Measurements from ENCODE around the gene PHACTR4.
"Not testable (repeated sequence)": the region's sequence is repeated elsewhere in the genome, so short reads cannot be mapped to it uniquely, and the experiment has no call there.

PHACTR4 gene

DNA sequence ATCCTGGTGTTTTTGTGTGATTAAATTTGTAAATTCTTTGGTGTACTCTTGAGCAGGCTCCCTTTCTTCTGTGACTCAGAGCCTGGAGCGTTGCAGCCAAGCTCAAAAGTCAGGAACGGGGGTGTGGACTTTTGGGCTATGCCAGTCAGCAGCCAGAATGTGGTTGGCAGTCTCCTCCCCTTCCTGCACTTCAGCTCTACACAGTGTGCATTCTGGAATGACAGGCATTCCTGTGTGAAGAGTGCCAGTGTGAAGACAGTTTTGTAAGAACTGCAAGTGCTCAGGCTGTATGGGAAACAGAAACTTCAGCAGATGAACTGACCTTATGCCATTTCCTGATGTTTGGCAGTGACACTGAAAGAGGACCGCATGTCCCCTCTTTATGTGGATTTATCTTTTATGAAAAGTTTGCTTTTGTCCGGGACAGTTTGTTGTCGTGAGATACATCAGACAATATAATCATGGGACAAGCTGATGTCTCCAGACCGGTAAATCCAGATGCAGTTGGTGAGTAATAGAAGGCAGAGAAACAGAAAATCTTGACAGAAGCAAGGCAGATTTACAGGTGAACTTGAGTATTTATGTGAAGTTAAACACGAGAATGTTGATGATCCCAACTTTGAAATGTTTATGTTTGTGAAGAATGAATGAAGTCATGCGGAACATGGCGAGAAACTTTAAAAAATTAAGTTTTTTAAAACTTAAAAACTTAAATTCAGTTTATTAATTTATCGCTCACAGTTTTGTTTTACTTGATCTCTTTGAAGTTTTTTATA, 68.6 kb downstream of the PHACTR4 start:
- DNase-seq, result no peak

DNA sequence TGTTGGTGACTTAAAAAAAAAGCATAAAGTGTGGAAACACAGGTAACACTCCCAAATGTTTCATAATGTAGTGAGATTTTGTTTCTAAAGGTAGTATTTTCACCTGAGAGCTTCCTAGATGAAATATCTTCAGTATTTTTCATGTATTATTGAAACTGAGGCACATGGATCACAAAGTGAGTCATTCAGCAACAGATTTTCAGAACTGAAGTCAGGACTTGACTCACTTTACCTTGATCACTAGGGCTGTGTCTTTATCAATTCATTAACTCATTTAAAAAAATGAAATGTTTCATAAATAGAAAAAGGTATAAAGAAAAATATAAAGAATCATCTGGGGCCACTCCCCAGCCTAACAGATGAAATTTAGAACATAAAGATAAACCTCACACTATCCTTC, 69.8 kb downstream of the PHACTR4 start:
- no peak for DNase-seq

DNA sequence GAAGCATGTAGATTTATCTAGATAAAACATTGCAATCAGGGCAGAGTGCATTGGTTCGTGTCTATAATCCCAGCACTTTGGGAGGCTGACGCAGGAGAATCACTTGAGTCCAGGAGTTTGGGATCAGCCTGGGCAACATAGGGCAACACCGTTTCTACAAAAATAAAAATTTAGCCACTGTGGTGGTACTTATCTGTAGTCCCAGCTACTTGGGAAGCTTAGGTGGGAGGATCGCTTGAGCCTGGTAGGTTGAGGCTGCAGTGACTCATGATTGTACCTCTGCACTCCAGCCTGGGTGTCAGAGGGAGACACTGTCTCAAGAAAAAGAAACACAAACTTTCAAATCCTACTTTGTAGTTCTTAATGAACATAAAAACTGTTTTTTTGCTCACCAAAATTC, 72.1 kb downstream of the PHACTR4 start:
- DNase-seq, result no peak

DNA sequence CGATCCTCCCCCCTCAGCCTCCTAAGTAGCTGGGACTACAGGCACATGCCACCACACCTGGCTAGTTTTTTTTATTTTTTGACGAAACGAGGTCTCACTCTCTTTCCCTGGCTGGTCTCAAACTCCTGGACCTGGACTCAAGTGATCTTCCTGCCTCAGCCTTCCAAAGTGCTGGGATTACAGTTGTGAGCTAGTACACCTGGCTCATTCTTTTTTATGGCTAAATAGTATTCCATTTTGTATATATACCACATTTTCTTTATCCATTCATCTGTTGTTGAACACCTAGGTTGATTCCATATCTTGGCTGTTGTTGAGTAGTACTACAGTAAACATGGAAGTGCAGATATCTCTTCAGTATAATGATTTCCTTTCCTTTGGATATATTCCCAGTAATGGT, 74.0 kb downstream of the PHACTR4 start:
- no peak for DNase-seq

DNA sequence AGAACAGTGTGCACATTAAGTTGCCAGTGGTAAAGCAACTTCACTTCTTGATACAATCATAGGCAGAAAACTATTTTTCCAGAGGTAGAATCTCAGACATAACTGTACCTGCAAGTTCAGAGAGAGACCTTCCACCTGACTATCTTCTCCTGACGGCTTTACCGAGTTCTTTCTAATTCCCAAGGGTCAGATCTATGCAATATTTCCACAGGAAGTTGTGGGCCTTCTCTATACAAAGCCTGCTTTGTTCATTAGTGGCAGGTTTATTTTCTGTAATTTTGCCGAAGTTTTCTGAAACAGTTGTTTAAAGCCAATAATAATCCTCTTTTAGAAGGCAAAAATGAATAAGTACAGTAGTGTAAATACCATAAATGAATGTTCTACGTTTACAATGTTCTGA, 78.1 kb downstream of the PHACTR4 start:
- no peak for DNase-seq

DNA sequence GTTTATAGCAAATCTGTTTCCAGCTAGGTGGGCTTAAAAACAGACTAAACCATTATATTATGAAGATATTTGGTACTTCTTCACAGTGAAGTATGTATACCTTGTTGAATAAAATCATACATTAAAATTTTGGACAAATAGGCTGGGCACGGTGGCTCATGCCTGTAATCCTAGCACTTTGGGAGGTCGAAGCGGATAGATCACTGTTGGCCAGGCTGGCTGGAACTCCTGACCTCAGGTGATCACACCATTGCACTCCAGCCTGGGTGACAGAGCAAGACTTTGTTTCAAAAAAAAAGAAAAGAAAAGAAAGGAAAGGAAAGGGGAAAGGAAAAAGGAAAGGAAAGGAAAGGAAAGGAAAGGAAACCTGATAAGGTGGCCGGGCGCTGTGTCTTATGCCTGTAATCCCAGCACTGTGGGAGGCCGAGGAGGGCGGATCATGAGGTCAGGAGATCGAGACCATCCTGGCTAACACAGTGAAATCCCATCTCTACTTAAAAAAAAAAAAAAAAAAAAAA, 78.6 kb downstream of the PHACTR4 start:
- DNase-seq, result not testable (repeated sequence)

DNA sequence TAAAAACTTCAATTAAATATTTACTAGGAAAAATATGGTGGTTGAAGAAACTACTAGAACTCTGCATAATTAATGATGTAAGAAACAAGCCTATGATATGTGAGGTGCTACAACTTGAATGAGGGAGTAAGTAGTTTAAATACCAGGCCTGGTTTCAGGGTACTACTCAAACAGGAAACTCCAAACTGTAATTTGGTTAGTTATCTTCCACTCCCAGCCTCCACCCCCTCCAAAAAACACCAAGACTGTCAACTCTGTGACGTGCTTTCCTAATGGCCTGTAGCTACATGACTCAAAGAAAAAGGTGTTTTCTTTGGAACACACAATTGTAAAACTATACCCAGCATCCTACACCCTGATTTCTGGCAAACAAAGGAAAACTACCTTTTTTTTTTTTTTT, 80.4 kb downstream of the PHACTR4 start:
- no peak for DNase-seq

DNA sequence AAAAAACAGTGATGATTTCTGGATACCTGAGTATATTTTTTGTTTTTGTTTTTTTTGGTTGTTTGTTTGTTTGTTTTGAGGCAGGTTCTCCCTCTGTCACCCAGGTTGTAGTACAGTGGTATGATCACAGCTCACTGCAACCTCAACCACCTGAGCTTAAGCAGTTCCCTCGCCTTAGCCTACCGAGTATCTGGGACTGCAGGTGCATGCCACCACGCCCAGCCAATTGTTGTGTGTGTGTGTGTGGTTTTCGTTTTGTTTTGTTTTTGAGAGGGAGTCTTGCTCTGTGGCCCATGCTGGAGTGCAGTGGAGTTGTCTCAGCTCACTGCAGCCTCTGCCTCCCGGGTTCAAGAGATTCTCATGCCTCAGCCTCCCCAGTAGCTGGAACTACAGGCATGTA, 81.0 kb downstream of the PHACTR4 start:
- no peak for DNase-seq

DNA sequence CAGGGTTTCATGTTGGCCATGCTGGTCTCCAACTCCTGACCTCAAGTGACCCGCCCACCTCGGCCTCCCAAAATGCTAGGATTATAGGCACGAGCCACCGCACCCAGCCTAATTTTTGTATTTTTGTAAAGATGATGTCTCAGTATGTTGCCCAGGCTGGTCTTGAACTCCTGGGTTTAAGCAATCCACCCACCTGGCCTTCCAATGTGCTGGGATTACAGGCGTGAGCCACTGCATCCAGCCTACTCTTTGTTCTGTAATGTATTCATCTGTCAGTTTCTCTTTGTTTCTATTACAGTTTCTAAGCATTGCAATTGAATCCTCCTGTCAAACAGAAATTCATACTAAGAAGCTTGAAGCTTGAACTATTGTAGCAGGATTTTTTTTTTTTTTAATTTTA, 81.5 kb downstream of the PHACTR4 start:
- no peak for DNase-seq

DNA sequence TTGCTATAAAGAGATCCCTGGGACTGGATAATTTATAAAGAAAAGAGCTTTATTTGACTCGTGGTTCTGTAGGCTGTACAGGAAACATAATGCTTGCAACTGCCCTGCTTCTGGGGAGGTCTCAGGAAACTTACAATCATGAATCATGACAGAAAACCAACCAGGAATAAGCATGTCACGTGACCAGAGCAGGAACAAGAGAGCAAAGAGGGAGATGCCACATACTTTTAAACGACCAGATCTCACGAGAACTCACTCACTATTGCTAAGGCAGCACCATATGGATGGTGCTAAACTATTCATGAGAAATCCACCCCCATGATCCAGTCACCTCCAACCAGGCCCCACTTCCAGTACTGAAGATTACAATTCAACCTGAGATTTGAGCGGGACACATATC, 86.5 kb downstream of the PHACTR4 start:
- DNase-seq, result no peak

DNA sequence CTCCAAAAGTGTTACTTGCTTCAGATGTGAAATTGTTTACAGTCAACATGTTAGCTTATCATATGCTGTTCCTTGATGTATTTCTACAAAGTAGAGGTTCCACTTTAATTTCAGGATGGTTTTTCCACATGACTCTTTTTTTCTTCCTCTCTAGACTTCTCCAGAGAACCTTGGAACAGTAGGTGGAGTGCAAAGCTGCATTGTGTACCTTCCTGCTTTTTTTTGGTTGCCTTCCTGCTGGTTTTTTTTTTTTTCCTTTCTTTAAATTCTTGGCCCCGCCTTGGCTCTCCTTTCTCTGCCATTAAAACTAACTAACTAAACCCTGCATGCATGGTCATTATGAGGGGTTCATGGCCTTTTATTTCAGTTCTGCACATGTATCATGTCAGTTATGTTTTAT, 88.1 kb downstream of the PHACTR4 start:
- DNase-seq, result no peak

DNA sequence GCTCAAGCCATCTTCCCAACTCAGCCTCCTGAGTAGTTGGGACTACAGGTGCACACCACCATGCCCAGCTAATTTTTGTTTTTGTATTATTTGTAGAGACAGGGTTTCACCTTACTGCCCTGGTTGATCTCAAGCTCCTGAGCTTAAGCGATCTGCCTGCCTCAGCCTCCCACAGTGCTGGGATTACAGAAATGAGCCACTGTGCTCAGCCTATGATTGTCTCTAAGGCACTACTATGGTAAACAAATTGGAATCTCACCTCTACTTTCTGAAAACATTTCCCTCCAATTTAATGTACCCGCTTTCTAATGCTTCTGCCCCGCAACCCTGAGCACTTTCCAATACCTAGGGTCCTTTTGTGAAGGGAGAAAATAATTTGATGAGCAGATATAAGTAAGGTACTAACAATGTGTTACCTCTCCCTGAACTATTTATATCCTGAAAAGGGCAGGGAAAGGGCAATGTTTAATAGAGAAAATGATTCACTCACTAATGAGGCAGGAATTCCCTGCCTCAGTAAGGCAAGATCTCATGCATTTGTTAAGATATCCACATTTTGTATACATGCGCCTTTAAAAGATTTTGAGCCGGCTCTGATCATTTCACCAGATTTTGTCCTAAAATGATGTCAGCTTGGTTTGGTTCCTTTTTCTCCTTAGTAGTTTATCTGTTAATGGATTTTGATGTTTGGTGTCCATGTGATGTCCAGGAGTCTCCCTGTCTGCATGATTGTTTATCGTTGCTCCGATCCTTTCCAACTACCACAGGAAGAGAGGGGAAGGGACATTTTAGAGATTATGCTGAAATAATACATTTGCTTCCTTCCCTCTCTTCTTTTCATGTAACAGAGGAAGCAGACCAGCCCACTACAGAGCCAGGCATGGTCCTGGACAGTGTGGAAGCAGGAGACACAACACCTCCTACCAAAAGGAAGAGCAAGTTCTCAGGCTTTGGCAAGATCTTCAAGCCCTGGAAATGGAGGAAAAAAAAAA, 89.0 kb downstream of the PHACTR4 start:
- no peak for DNase-seq

DNA sequence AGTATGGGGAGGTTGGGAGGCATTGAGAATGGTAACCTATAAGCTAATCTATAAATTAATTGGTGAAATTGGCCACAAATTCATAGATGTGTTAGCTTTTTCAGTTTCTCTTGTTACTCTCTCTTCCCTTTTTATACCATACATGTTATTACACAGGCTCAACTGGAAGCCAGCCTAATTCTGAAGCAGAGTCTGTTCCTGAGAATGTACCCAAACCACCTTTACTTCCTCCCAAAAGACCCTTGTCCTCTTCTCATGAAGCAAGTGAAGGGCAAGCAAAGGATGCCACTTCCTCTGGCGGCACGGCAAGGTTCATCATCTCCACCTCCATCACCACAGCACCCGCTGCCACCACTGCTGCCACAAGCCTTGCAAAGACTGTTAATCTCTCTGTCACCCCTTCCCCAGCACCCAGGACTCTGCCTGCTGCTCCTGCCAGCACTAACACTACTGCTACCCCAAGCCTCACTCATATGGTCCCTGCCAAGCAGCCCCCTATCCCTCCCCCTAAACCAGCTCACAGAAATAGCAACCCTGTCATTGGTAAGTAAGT, 96.8 kb downstream of the PHACTR4 start:
- no peak for DNase-seq

DNA sequence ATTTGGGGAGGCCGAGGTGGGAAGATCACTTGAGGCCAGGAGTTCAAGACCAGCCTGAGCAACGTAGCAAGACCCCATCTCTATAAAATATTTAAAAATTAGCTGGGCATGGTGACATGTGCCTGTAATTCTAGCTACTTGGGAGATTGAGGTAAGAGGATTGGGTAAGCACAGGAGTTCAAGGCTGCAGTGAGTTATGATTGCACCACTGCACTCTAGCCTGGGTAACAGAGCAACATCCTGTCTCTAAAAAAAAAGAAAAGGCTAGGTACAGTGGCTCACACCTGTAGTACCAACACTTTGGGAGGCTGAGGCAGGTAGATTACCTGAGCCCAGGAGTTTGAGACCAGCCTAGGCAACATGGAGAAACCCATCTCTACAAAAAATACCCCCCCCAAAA, 100.6 kb downstream of the PHACTR4 start:
- DNase-seq, result no peak

DNA sequence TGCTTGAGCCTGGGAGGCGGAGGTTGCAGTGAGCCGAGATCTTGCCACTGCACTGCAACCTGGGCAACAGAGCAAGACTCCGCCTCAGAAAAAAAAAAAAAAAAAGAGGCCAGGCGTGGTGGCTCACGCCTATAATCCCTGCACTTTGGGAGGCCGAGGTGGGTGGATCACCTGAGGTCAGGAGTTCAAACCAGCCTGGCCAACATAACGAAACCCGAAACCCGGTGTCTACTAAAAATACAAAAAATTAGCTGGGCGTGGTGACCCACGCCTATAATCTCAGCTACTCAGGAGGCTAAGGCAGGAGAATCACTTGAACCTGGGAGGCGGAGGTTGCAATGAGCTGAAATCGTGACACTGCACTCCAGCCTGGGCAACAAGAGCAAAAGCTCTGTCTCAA, 110.0 kb downstream of the PHACTR4 start:
- not testable (repeated sequence) for DNase-seq

DNA sequence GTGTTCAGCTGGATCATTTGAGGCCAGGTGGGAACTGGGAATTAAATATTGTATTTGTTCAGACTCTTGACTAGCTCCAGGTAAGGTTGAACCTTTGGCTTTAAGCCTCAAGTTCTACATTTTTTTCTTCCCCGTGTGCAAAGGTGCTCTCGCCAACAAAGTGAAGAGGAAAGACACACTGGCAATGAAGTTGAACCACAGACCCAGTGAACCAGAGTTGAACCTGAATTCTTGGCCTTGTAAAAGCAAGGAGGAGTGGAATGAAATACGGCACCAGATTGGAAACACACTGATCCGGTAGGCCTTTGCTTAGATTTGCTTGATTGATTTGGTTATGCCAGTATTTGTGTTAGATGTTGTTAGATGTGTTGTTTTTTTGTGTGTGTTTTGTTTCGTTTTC, 110.8 kb downstream of the PHACTR4 start:
- DNase-seq, result no peak

DNA sequence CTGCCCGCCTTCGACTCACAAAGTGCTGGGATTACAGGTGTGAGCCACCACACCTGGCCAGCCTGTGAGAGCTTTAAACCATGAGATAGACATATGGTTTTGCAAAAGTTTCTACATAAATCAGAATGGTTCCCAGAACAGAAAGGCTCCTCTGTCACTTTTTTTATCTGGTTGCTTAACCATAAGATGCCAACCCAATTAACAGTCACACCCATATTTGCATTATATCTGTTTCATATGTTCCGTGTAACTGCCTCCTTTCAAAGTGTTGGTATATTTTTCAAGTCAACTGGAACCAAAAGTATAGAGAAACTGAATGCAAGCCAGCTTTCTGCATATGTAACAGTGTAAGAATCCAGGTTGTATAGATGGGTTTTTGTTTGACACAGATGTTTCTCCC, 112.6 kb downstream of the PHACTR4 start:
- DNase-seq, result no peak

DNA sequence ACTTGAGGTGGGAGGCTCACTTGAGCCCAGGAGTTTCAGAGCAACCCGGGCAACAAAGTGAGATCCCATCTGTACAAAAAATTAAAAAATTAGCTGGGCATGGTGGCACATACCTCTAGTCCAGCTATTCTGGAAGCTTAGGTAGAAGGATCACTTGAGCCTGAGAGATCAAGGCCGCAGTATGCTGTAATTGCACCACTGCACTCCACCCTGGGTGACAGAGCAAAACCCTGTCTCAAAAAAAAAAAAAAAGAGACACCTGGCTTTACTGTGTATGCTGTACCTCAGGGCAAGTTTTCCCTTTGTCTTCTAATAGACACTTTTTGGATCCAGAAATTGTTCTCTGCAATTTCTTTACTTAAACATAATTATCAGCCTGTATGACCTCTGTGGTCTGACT, 113.2 kb downstream of the PHACTR4 start:
- DNase-seq, result no peak

DNA sequence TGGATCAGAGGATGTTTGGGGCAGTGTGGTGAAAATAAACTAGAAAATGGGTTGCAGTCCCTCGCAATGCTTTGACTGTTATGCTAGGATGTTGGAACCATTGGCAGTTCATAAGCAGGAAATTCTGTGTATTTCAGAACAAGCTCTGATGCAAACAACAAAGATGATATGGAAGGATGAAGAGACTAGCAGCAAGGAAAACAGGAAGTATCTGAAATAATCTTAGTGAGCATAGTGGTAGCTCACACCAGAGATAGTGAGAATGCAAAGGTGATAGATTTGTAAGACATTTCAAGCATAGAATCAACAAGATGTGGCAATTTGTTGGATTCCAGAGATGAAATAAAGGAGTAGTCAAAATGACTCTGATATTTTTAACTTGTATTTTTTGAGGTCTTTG, 125.2 kb downstream of the PHACTR4 start:
- no peak for DNase-seq

DNA sequence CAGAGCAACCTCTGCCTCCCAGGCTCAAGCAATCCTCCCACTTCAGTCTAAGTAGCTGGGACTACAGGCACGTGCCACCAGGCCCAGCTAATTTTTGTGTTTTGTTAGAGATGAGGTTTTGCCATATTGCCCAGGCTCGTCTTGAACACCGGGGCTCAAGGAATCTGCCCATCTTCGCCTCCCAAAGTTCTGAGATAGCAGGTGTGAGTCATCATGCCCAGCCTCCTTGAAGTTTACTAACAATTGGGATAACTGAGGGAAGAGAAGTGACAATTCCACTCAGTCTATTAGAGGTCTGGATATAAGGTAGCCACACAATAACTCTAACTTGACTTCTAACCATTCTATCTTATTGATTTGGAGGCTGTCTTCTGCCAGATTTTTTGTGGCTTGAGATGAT, 130.0 kb downstream of the PHACTR4 start:
- DNase-seq, result no peak

DNA sequence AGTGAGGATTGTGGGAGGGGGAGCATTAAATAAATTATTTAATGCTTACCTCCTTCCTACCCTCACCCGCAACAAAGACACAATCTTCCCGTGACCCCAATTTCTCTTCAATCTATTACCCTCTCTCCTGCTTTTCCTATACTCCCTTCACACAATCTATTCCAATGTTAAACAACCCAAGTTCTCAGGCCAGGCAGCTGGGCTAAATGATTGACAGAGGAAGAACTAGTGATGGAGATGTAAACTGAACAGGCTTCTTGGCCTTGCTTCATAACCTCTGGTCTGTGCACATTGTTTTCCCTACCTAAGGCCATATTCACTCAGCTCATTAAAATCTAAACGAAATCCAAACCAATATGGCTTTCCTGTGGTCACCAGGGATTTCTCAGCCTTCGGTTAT, 132.4 kb downstream of the PHACTR4 start:
- no peak for DNase-seq

DNA sequence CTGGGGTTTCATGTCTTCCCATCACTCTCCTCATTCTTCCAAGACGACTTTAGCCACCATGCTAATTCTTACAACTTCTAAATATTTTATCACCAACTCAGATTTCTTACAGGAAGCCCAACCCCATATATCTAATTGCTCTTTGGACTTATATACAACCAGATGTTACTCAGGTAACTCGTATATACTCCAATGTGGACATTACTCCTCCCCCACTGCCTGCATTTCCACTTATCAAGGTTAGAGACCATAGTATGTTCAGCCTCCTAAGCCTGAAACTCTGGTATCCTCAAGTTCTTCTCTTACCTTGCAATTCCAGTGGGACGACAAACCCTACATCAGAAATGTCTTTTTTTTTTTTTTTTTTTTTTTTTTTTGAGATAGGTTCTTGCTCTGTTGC, 133.6 kb downstream of the PHACTR4 start:
- DNase-seq, result no peak

DNA sequence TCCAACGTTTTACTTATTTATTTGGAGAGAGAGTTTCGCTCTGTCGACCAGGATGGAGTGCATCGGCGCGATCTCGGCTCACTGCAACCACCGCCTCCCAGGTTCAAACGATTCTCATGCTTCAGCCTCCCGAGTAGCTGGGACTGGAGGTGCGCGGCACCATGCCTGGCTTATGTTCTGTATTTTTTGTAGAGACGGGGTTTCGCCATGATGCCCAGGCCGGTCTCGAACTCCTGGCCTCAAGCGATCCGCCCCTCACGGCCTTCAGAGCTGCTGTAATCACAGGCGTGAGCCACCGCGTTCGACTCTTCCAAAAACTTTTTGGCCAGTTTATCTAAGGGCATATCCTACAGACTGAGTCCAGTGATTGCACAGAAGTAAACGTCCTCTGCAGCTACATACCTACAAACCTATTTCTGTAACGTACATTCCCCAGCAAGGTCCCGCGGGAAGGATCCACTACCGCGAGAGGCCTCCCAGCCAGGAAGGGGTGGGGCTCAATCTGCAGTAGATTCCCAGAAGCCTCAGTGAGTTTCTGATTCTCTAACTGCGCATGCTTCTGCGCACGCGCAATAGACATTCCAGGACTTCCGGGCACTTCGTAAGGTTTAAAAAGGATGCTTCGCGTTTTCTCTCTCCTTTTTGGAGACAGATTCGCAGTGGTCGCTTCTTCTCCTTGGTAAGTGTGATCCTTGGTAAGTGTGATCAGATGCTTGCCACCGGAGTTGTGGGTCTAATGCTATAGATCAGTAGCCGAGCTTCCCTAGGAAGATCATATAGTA, 136.1 kb downstream of the PHACTR4 start, which contains the start of gene RCC1:
Gene RCC1 (plus strand): TSS at position 638 of the 782 bp plus-strand sequence. CDS start 23,824 bp downstream, outside the sequence.
- peak; percentile 89 for DNase-seq

Data from activated T-cell treated with anti-CD3 and anti-CD28 coated beads, Interleukin-2, amount 50 U/mL, for 1 hour (primary cell).